Measurements from ENCODE around the gene SORBS2. TPM values are rescaled to one million over a fixed set of nuclear protein-coding genes. Genes with fewer than 3 reads are reported as not detected.

Gene SORBS2
- total RNA-seq, 1 experiment from 2014 or later: 0.34 TPM

DNA sequence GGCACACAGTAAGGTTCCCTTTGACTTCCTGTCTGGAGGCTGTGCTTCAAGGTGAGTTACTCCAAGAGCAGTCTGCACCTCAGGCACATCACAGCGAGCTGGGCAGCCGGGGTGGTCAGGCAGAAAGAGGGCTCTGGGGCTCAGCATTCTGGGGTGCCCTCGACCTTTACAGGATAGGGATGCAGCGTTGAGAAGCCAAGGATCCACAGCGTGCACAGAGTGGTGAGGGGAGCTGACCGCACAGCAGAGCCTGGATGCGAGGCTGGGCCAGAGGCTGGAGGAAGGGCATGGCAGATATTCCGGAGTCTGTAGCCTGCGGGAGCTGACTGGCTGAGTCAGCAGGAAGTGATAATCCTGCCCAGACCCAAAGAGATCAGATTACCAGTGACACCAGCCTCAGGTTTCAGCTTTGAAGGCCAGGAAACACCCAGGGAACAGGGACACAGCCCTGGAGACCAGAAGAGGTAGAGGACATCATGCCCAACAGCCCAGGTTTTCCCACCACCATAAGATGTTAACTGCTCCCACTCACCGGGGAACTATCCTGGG is 238.3 kb downstream of the SORBS2 start (continued):
- TF ChIP-seq POLR2AphosphoS5 (IDR thresholded peaks at IDR 0.05; ENCODE audit: low read depth, low read length) (peak; percentile 95), YY1 (IDR thresholded peaks at IDR 0.05; ENCODE audit: extremely low read depth, insufficient replicate concordance, low read depth, low read length) (peak; percentile 70), JUND (IDR thresholded peaks at IDR 0.05) (peak; percentile 80)

DNA sequence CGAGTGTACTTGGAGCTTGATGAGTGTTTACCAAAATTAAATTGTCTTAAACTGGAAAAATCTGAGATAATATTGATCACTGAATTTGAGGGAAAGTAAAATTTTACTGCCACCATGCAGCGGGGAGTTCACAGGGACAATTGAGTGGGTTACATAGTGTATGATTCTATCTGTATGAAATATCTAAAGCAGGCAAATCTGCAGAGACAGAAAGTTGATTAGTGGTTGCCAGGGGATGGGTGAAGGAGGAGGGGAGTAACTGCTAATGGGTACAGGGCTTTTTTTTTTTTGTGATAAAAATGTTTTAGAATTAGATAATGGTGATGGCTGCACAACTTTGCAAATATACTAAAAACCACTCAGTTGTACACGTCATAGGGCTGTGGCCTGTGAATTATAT is 241.3 kb downstream of the SORBS2 start:
- no peak overlapping the region for H2AFZ ChIP-seq (ENCODE audit: low read depth, low read length, poor library complexity, severe bottlenecking)
- TF ChIP-seq ELF1 (IDR thresholded peaks at IDR 0.05; ENCODE audit: borderline replicate concordance, low read depth) (no peak), CBX3 (IDR thresholded peaks at IDR 0.05; ENCODE audit: low read depth) (no peak), EGR1 (IDR thresholded peaks at IDR 0.05; ENCODE audit: low read depth) (no peak), EZH2 (IDR thresholded peaks at IDR 0.05) (no peak), SP1 (IDR thresholded peaks at IDR 0.05; ENCODE audit: low read depth) (no peak), FOSL1 (IDR thresholded peaks at IDR 0.05; ENCODE audit: low read depth) (no peak), ZNF274 (IDR thresholded peaks at IDR 0.05; ENCODE audit: low read depth, low read length) (no peak), SRF (IDR thresholded peaks at IDR 0.05; ENCODE audit: low read depth) (no peak), ZFX (IDR thresholded peaks at IDR 0.05) (no peak), TCF7L2 (IDR thresholded peaks at IDR 0.05; ENCODE audit: borderline replicate concordance, extremely low read depth, insufficient read depth, insufficient read length) (no peak)
- TF ChIP-seq, protein P1, sequence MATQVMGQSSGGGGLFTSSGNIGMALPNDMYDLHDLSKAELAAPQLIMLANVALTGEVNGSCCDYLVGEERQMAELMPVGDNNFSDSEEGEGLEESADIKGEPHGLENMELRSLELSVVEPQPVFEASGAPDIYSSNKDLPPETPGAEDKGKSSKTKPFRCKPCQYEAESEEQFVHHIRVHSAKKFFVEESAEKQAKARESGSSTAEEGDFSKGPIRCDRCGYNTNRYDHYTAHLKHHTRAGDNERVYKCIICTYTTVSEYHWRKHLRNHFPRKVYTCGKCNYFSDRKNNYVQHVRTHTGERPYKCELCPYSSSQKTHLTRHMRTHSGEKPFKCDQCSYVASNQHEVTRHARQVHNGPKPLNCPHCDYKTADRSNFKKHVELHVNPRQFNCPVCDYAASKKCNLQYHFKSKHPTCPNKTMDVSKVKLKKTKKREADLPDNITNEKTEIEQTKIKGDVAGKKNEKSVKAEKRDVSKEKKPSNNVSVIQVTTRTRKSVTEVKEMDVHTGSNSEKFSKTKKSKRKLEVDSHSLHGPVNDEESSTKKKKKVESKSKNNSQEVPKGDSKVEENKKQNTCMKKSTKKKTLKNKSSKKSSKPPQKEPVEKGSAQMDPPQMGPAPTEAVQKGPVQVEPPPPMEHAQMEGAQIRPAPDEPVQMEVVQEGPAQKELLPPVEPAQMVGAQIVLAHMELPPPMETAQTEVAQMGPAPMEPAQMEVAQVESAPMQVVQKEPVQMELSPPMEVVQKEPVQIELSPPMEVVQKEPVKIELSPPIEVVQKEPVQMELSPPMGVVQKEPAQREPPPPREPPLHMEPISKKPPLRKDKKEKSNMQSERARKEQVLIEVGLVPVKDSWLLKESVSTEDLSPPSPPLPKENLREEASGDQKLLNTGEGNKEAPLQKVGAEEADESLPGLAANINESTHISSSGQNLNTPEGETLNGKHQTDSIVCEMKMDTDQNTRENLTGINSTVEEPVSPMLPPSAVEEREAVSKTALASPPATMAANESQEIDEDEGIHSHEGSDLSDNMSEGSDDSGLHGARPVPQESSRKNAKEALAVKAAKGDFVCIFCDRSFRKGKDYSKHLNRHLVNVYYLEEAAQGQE (IDR thresholded peaks at IDR 0.05; ENCODE audit: low read depth): no peak
- TF ChIP-seq, protein P2, sequence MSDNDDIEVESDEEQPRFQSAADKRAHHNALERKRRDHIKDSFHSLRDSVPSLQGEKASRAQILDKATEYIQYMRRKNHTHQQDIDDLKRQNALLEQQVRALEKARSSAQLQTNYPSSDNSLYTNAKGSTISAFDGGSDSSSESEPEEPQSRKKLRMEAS (IDR thresholded peaks at IDR 0.05): no peak
- TF ChIP-seq, protein P3, sequence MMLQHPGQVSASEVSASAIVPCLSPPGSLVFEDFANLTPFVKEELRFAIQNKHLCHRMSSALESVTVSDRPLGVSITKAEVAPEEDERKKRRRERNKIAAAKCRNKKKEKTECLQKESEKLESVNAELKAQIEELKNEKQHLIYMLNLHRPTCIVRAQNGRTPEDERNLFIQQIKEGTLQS (IDR thresholded peaks at IDR 0.05): no peak
- TF ChIP-seq, protein P4, sequence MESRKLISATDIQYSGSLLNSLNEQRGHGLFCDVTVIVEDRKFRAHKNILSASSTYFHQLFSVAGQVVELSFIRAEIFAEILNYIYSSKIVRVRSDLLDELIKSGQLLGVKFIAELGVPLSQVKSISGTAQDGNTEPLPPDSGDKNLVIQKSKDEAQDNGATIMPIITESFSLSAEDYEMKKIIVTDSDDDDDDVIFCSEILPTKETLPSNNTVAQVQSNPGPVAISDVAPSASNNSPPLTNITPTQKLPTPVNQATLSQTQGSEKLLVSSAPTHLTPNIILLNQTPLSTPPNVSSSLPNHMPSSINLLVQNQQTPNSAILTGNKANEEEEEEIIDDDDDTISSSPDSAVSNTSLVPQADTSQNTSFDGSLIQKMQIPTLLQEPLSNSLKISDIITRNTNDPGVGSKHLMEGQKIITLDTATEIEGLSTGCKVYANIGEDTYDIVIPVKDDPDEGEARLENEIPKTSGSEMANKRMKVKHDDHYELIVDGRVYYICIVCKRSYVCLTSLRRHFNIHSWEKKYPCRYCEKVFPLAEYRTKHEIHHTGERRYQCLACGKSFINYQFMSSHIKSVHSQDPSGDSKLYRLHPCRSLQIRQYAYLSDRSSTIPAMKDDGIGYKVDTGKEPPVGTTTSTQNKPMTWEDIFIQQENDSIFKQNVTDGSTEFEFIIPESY (IDR thresholded peaks at IDR 0.05; ENCODE audit: extremely low read depth, insufficient replicate concordance, low read length): no peak
- no peaks in the 10 kb centered on the region for H4K20me1 ChIP-seq (ENCODE audit: insufficient read depth)
- intact Hi-C loops (cut with micrococcal nuclease): no loop called here
- peaks cover 8 to 19% of the 10 kb centered on the region in 2 experiments for H3K4me1 ChIP-seq (ENCODE audit: control insufficient read depth in 1 of 2, insufficient read depth in 2 of 2, low read length in 2 of 2)
- POLR2A ChIA-PET: no interaction called here
- no peaks in the 10 kb centered on the region; the same call in 1 of the 2 replicates for H3K9me2 ChIP-seq (ENCODE audit: insufficient read depth)
- no peak overlapping the region for H3K9ac ChIP-seq (ENCODE audit: low read length)
- no peak for ATAC-seq
- H3K4me2 ChIP-seq (ENCODE audit: low read length): no peak overlapping the region
- no peak overlapping the region for H3K27ac ChIP-seq (ENCODE audit: low read depth, low read length)
- H3K79me2 ChIP-seq (ENCODE audit: insufficient read depth, low read length): no peaks in the 10 kb centered on the region
- RAD21 ChIA-PET (ENCODE audit: low non-redundant PET in 1 of 2, low total read pairs in 2 of 2, uncharacterized antibody in 2 of 2, unreplicated experiment in 2 of 2): no interaction called here
- no peak for DNase-seq (ENCODE audit: low read depth, low spot score)
- CTCF ChIA-PET: no interaction called here
- no peaks in the 10 kb centered on the region for H3K27me3 ChIP-seq (ENCODE audit: insufficient read depth, low read length)
- H3K4me3 ChIP-seq (replicated peaks in 1 of 2; ENCODE audit: low read depth in 1 of 2, low read length in 2 of 2): no peak overlapping the region
- no peaks in the 10 kb centered on the region for H3K36me3 ChIP-seq (ENCODE audit: control insufficient read depth in 1 of 2, insufficient read depth in 2 of 2, low read length in 2 of 2)
- no TSS peak for BruUV-seq (replicated peaks)
- no peaks in the 10 kb centered on the region for H3K9me3 ChIP-seq (ENCODE audit: control insufficient read depth in 1 of 2, insufficient read depth in 1 of 2, low read depth in 1 of 2, low read length in 2 of 2)
